IMR-90 (cell line): Measurements from ENCODE around the gene TSR3. TPM values are rescaled to one million over a fixed set of nuclear protein-coding genes. Genes with fewer than 3 reads are reported as not detected.

Source experiments
- ATAC-seq: fragments of 200-7000 bp; cut with Tn5 transposase; 2 replicates; pipeline ENCODE4 v1.9.1; 2020; ENCODE audit warnings: low read depth, mild to moderate bottlenecking, moderate library complexity
- BruUV-seq: library from RNA; stranded (reverse); fragments of 400-500 nt; replicated peaks from 2 replicates; lab custom pipeline; 2021; lab: Mats Ljungman, UMichigan
- CTCF ChIA-PET: fragments of 300-600 bp; formaldehyde crosslinking; extraction: SDS; loops from one replicate; lab custom pipeline; 2021; ENCODE audit warnings: antibody characterized with exemption; lab: Yijun Ruan, JAX
- POLR2A ChIA-PET: fragments of 300-600 bp; sonication (Branson Sonifier 250); formaldehyde crosslinking; loops from one replicate; lab custom pipeline; 2022; ENCODE audit warnings: antibody characterized with exemption; ENCODE audit not compliant: unreplicated experiment; lab: Charles Lee
- DNase-seq: peaks from one replicate; pipeline ENCODE4 v3.0.0; 2013
- H2AFZ ChIP-seq: replicated peaks from 2 replicates; pipeline ENCODE3; 2013; ENCODE audit warnings: low read length, mild to moderate bottlenecking; ENCODE audit not compliant: poor library complexity
- H2AK5ac ChIP-seq: 2 replicates; pipeline ENCODE4 v1.6.1; 2013; ENCODE audit warnings: low read depth, low read length, inconsistent platforms
- H2AK9ac ChIP-seq: replicated peaks from 2 replicates; pipeline ENCODE3; 2013; ENCODE audit warnings: mild to moderate bottlenecking, low read depth, low read length, moderate library complexity; ENCODE audit not compliant: poor library complexity
- H2BK120ac ChIP-seq: 2 replicates; pipeline ENCODE4 v1.6.1; 2013; ENCODE audit warnings: low read depth, low read length, inconsistent platforms
- H2BK15ac ChIP-seq: 3 replicates; pipeline ENCODE4 v1.6.1; 2013; ENCODE audit warnings: low read depth, low read length, inconsistent platforms
- H2BK20ac ChIP-seq: 2 replicates; pipeline ENCODE4 v1.6.1; 2013; ENCODE audit warnings: low read depth, mild to moderate bottlenecking, inconsistent platforms, low read length, moderate library complexity
- H2BK5ac ChIP-seq: 2 replicates; pipeline ENCODE4 v1.6.1; 2013; ENCODE audit warnings: mild to moderate bottlenecking, low read depth, low read length, inconsistent platforms; ENCODE audit not compliant: poor library complexity, severe bottlenecking
- H3K14ac ChIP-seq: replicated peaks from 2 replicates; pipeline ENCODE4 v1.6.1; 2013; ENCODE audit warnings: low read depth, low read length, inconsistent platforms
- H3K18ac ChIP-seq: 2 replicates; pipeline ENCODE4 v1.6.1; 2013; ENCODE audit warnings: low read depth, low read length, control low read depth
- H3K23ac ChIP-seq: 2 replicates; pipeline ENCODE4 v1.6.1; 2013; ENCODE audit warnings: low read depth, low read length, inconsistent platforms
- H3K27ac ChIP-seq: 2 replicates; pipeline ENCODE4 v1.5.1; 2013; ENCODE audit warnings: mild to moderate bottlenecking, control low read depth, low read length; ENCODE audit not compliant: insufficient read depth
- H3K27me3 ChIP-seq: 2 replicates; pipeline ENCODE4 v1.6.1; 2013; ENCODE audit warnings: low read length; ENCODE audit not compliant: control insufficient read depth, insufficient read depth
- H3K36me3 ChIP-seq: 2 replicates; pipeline ENCODE4 v1.6.1; 2013; ENCODE audit warnings: low read length, mixed read lengths; ENCODE audit not compliant: control insufficient read depth, insufficient read depth
- H3K4ac ChIP-seq: 2 replicates; pipeline ENCODE4 v1.6.1; 2013; ENCODE audit warnings: low read depth, low read length, inconsistent platforms
- H3K4me1 ChIP-seq: 2 replicates; pipeline ENCODE4 v1.6.1; 2013; ENCODE audit warnings: low read length, mixed read lengths; ENCODE audit not compliant: control insufficient read depth, insufficient read depth
- H3K4me2 ChIP-seq: 2 replicates; pipeline ENCODE4 v1.6.1; 2013; ENCODE audit warnings: low read depth, mild to moderate bottlenecking, control low read depth, low read length, moderate library complexity
- H3K4me3 ChIP-seq: 2 replicates; pipeline ENCODE4 v1.5.1; 2013; ENCODE audit warnings: low read depth, mild to moderate bottlenecking, control low read depth, low read length, moderate library complexity; ENCODE audit not compliant: insufficient read depth
- H3K56ac ChIP-seq: 2 replicates; pipeline ENCODE4 v1.6.1; 2013; ENCODE audit warnings: low read length, inconsistent platforms; ENCODE audit not compliant: insufficient read depth; ENCODE audit errors: extremely low read depth
- H3K79me1 ChIP-seq, 2 experiments: 2 replicates each; pipeline ENCODE4 v1.6.1; 2013; ENCODE audit warnings: low read length in 2 of 2, inconsistent platforms in 1 of 2, low read depth in 1 of 2
- H3K9ac ChIP-seq: 2 replicates; pipeline ENCODE4 v1.6.1; 2013; ENCODE audit warnings: low read depth, low read length, control low read depth
- H3K9me1 ChIP-seq: 2 replicates; pipeline ENCODE4 v1.6.1; 2013; ENCODE audit warnings: low read length, inconsistent platforms; ENCODE audit not compliant: insufficient read depth
- H3K9me3 ChIP-seq: 2 replicates; pipeline ENCODE4 v1.6.1; 2013; ENCODE audit warnings: low read length; ENCODE audit not compliant: control insufficient read depth, insufficient read depth
- H4K20me1 ChIP-seq: 2 replicates; pipeline ENCODE4 v1.6.1; 2013; ENCODE audit warnings: low read length, inconsistent platforms; ENCODE audit not compliant: insufficient read depth
- H4K5ac ChIP-seq: 2 replicates; pipeline ENCODE4 v1.6.1; 2013; ENCODE audit warnings: mild to moderate bottlenecking, low read depth, low read length, control low read depth
- H4K8ac ChIP-seq, 2 experiments: 2 replicates each; pipeline ENCODE4 v1.6.1; 2013; ENCODE audit warnings: low read depth in 2 of 2, low read length in 2 of 2, control low read depth in 1 of 2, inconsistent platforms in 1 of 2
- H4K91ac ChIP-seq: 2 replicates; pipeline ENCODE4 v1.6.1; 2013; ENCODE audit warnings: low read depth, low read length, inconsistent platforms; ENCODE audit not compliant: insufficient read depth
- MAZ ChIP-seq: IDR thresholded peaks from 2 replicates; pipeline ENCODE4 v1.6.1; 2012; ENCODE audit warnings: low read depth, mild to moderate bottlenecking, low read length, improper control_type of control experiment, moderate library complexity, borderline replicate concordance
- MXI1 ChIP-seq: IDR thresholded peaks from 2 replicates; pipeline ENCODE4 v1.6.1; 2012; ENCODE audit warnings: low read depth, mild to moderate bottlenecking, low read length, moderate library complexity, borderline replicate concordance
- NFE2L2 ChIP-seq: fragments of 150-350 bp; IDR thresholded peaks from 2 replicates; pipeline ENCODE4 v1.6.1; 2016; ENCODE audit warnings: low read depth, mild to moderate bottlenecking, low read length
- RCOR1 ChIP-seq: IDR thresholded peaks from 2 replicates; pipeline ENCODE4 v1.6.1; 2012; ENCODE audit warnings: mild to moderate bottlenecking, low read length, improper control_type of control experiment; ENCODE audit not compliant: insufficient replicate concordance
- RFX5 ChIP-seq: IDR thresholded peaks from 2 replicates; pipeline ENCODE4 v1.8.0; 2012; ENCODE audit warnings: low read depth, mild to moderate bottlenecking, low read length, moderate library complexity
- SMC3 ChIP-seq: fragments of 150-350 bp; IDR thresholded peaks from 2 replicates; pipeline ENCODE4 v1.6.1; 2016; ENCODE audit warnings: low read depth, mild to moderate bottlenecking, antibody characterized with exemption, low read length, moderate library complexity
- WGBS, 2 experiments: methylation state at CpG; one replicate each; pipeline versions ENCODE4 v1.1.5 to v1.1.7; 2013; ENCODE audit warnings: missing lambda C conversion rate in 2 of 2; ENCODE audit not compliant: insufficient read length in 1 of 2; ENCODE audit errors: extremely low coverage in 2 of 2; 5-methylcytosine and 5-hydroxymethylcytosine counted together
- dilution Hi-C: fragments of 300-500 bp; cut with HindIII; formaldehyde crosslinking; loops from one replicate; pipeline ENCODE4 v1.14.3; 2018; ENCODE audit warnings: low sequenced_read_pairs; ENCODE audit not compliant: unreplicated experiment
- in situ Hi-C: fragments of 300-500 bp; cut with MboI; formaldehyde crosslinking; loops from 3 replicates; pipeline ENCODE4 v1.14.3; 2019; ENCODE audit warnings: low sequenced_read_pairs, inconsistent platforms, mixed read lengths
- intact Hi-C: fragments of 100-400 bp; cut with micrococcal nuclease; formaldehyde crosslinking; loops from 2 replicates; pipeline ENCODE4 v1.10.0; 2022
- polyA plus RNA-seq, 3 experiments: library from polyadenylated mRNA; depleted of rRNA; stranded (reverse); fragments of >200 nt; gene quantifications; 2 replicates each; pipeline ENCODE4 v1.2.3, GENCODE V29; 2012; ENCODE audit warnings: low replicate concordance in 1 of 3
- total RNA-seq: library from RNA; depleted of rRNA; stranded (reverse); fragments of >200 nt; gene quantifications from 2 replicates; pipeline ENCODE4 v1.2.3, GENCODE V29; 2012
- TF ChIP-seq, protein P1 (sequence below): conservative IDR thresholded peaks from 2 replicates; pipeline ENCODE4 v1.5.1; 2012; ENCODE audit warnings: mild to moderate bottlenecking, low read depth, low read length, improper control_type of control experiment

Gene TSR3
- total and polyA plus RNA-seq, 2 of the 4 experiments (the other 2 are of a cell fraction) = 38.0 to 52.9 TPM

DNA sequence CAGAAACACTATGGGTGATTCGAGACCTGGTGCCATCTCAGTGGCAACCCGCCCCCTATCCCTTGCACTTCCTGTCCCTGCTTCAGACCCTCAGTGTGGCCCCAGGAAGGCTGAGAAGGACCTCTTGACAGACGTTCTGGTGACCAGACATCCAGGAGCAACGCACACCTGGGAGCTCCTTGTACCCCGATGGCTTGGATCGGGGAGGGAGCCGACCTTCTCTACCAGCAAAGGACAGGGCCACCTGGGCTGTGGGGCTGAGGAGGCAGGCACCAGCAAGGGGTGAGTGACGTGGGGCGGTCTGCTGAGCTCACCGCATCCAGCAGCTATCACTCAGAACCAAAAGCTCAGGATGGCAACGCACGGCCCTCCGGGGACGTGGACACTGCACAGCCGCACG, 35.7 kb upstream of the TSR3 start:
- ATAC-seq = no peak
- in situ Hi-C loops (no loop called here), dilution Hi-C loops (no loop called here)

More for the DNA sequence above, 35.7 kb upstream of the TSR3 start:
- no peaks in the 10 kb centered on the region for H4K20me1 ChIP-seq
- H3K9me3 ChIP-seq = no peaks in the 10 kb centered on the region
- 87% methylated on average over 11 of the region's 16 CpGs; no CpG with 5 or more reads in 1 of the 2 experiments for WGBS, 2 experiments
- H2BK120ac ChIP-seq = no peak overlapping the region
- BruUV-seq = no TSS peak
- H4K5ac ChIP-seq = no peak overlapping the region
- POLR2A ChIA-PET = no interaction called here
- no peak overlapping the region for H2BK15ac ChIP-seq
- H2AK5ac ChIP-seq = no peak overlapping the region
- H2BK5ac ChIP-seq = no peak overlapping the region
- DNase-seq = no peak
- intact Hi-C loops = no loop called here
- H3K56ac ChIP-seq = no peak overlapping the region
- H3K4me3 ChIP-seq = no peak overlapping the region
- no peaks in the 10 kb centered on the region; a peak in 1 of 4 replicates for H3K79me1 ChIP-seq
- no peak overlapping the region for H3K4me2 ChIP-seq
- no peak overlapping the region for H2AK9ac ChIP-seq
- H3K4me1 ChIP-seq = no peaks in the 10 kb centered on the region
- peaks cover 34% of the 10 kb centered on the region for H3K36me3 ChIP-seq
- no peak overlapping the region for H2BK20ac ChIP-seq
- no peak overlapping the region for H3K4ac ChIP-seq
- no peak overlapping the region for H3K23ac ChIP-seq
- no peak overlapping the region for H3K9ac ChIP-seq
- 0 out of 2 replicates have a peak, but pooled peaks cover 2% of the 10 kb centered on the region for H3K9me1 ChIP-seq
- no peak overlapping the region for H4K91ac ChIP-seq
- H3K27me3 ChIP-seq = no peaks in the 10 kb centered on the region
- no peak overlapping the region for H2AFZ ChIP-seq
- H3K27ac ChIP-seq = no peak overlapping the region
- TF ChIP-seq RFX5 = no peak
- no peak for TF ChIP-seq MXI1
- TF ChIP-seq, protein P1, sequence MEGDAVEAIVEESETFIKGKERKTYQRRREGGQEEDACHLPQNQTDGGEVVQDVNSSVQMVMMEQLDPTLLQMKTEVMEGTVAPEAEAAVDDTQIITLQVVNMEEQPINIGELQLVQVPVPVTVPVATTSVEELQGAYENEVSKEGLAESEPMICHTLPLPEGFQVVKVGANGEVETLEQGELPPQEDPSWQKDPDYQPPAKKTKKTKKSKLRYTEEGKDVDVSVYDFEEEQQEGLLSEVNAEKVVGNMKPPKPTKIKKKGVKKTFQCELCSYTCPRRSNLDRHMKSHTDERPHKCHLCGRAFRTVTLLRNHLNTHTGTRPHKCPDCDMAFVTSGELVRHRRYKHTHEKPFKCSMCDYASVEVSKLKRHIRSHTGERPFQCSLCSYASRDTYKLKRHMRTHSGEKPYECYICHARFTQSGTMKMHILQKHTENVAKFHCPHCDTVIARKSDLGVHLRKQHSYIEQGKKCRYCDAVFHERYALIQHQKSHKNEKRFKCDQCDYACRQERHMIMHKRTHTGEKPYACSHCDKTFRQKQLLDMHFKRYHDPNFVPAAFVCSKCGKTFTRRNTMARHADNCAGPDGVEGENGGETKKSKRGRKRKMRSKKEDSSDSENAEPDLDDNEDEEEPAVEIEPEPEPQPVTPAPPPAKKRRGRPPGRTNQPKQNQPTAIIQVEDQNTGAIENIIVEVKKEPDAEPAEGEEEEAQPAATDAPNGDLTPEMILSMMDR = no peak
- no peak for TF ChIP-seq NFE2L2
- no peak for TF ChIP-seq MAZ
- no peak for TF ChIP-seq RCOR1
- TF ChIP-seq SMC3 = no peak
- H3K18ac ChIP-seq = no peak overlapping the region
- no peak overlapping the region for H4K8ac ChIP-seq
- CTCF ChIA-PET = no interaction called here
- no peak overlapping the region for H3K14ac ChIP-seq
